Naive thymus-derived CD8-positive, alpha-beta T cell (primary cell): Measurements from ENCODE around the gene GPR82. TPM values are rescaled to one million over a fixed set of nuclear protein-coding genes. Genes with fewer than 3 reads are reported as not detected.
A peak's percentile ranks its signal among the peaks of the same experiment; 100 is the strongest.
"Not testable (repeated sequence)": the region's sequence is repeated elsewhere in the genome, so short reads cannot be mapped to it uniquely, and the experiment has no call there.

Source experiments
- ATAC-seq, 2 donors: fragments of 150-1000 bp; cut with Tn5 transposase in 1 of 2; sonication (Bioruptor Pico), chemical (Tn5 transposase) in 1 of 2; 1 replicate in 1 of 2; 2 replicates in 1 of 2; pipeline ENCODE4 v1.10.0; 2021; ENCODE audit warnings: mild to moderate bottlenecking in 2 of 2, moderate library complexity in 2 of 2
- POLR2A ChIA-PET: fragments of 350-600 bp; sonication (Branson Sonifier 250); formaldehyde crosslinking; loops from one replicate; lab custom pipeline; 2021; ENCODE audit warnings: antibody characterized with exemption; lab: Charles Lee
- DNase-seq, 10 donors: peaks; one replicate each; pipeline versions ENCODE4 v3.0.0 to v3.0.0-alpha.2; 2020 to 2022
- H3K27ac Mint-ChIP-seq, 10 donors: one replicate each; pipeline ENCODE4 v1.8.0; 2020 to 2022; ENCODE audit warnings: mild to moderate bottlenecking in 10 of 10, mixed read lengths in 10 of 10, moderate library complexity in 4 of 10, inconsistent platforms in 1 of 10
- H3K27me3 Mint-ChIP-seq, 5 donors: one replicate each; pipeline ENCODE4 v1.8.0; 2021 to 2022; ENCODE audit warnings: mixed read lengths in 5 of 5
- H3K36me3 Mint-ChIP-seq, 3 donors: one replicate each; pipeline ENCODE4 v1.8.0; 2020 to 2022; ENCODE audit warnings: mixed read lengths in 3 of 3, mild to moderate bottlenecking in 2 of 3, inconsistent platforms in 1 of 3
- H3K4me1 Mint-ChIP-seq, 4 donors: one replicate each; pipeline ENCODE4 v1.8.0; 2021 to 2022; ENCODE audit warnings: mixed read lengths in 4 of 4
- H3K4me3 Mint-ChIP-seq, 10 donors: one replicate each; pipeline ENCODE4 v1.8.0; 2020 to 2022; ENCODE audit warnings: mild to moderate bottlenecking in 10 of 10, mixed read lengths in 10 of 10, moderate library complexity in 6 of 10, inconsistent platforms in 1 of 10
- H3K9me3 Mint-ChIP-seq, 9 donors: one replicate each; pipeline ENCODE4 v1.8.0; 2020 to 2022; ENCODE audit warnings: mixed read lengths in 9 of 9, mild to moderate bottlenecking in 3 of 9, inconsistent platforms in 1 of 9, moderate library complexity in 1 of 9
- polyA plus RNA-seq, 3 donors: library from polyadenylated mRNA; unstranded; fragments of 300-500 nt; fragmentation: Illumina TruSeq; gene quantifications; one replicate each; pipeline ENCODE4 v1.2.3, GENCODE V29; 2021
- total RNA-seq, 8 experiments: library from RNA in 2 of 8; stranded (reverse) in 2 of 8; gene quantifications; one replicate each; pipeline ENCODE4 v1.2.3 and lab custom pipeline; 2021 to 2026

Gene GPR82
- total RNA-seq: not detected
- polyA plus RNA-seq: under 1 TPM; 0.08 to 0.19 (median 0.10) TPM
- total RNA-seq (lab: John Stamatoyannopoulos, UW): 0 reads per million in 6 experiments

GRCh38 chrX:41723826-41724225 is at the start of gene GPR82:
TSS of gene GPR82 (plus strand) at chrX:41724181. CDS start at chrX:41727027, 2,846 bp downstream.
- Mint-ChIP-seq H3K27ac (peak within 1 kb of the TSS in 5 of 10 donors; percentile 35 to 70 (median 51)), H3K9me3 (peaks cover 0 to 13% (median 0%) of the 10 kb centered on the region in 9 donors), H3K4me3 (peak within 1 kb of the TSS in 2 of 10 donors; percentile 10 to 32), H3K36me3 (peaks cover 0 to 16% (median 7%) of the 10 kb centered on the region in 3 donors), H3K27me3 (no peaks in the 10 kb centered on the region), H3K4me1 (peaks cover 9 to 58% (median 43%) of the 10 kb centered on the region in 4 donors)
- DNase-seq (no peak), ATAC-seq (no peak)
- POLR2A ChIA-PET: no interaction called here

- H3K9me3 Mint-ChIP-seq, ATAC-seq, DNase-seq, H3K4me3 Mint-ChIP-seq, POLR2A ChIA-PET, H3K27me3 Mint-ChIP-seq: not testable (repeated sequence)
- peaks cover 11 to 27% (median 17%) of the 10 kb centered on the region in 4 donors for H3K4me1 Mint-ChIP-seq
- H3K27ac Mint-ChIP-seq: peak overlapping the region in 1 of 10 donors; percentile 1
- H3K36me3 Mint-ChIP-seq: peaks cover 0 to 45% (median 0%) of the 10 kb centered on the region in 3 donors
Observed at GRCh38 chrX:41676361-41676760, 47.6 kb upstream of the GPR82 start.

- peaks cover 11 to 25% (median 16%) of the 10 kb centered on the region in 4 donors for H3K4me1 Mint-ChIP-seq
- peaks cover 0 to 38% (median 0%) of the 10 kb centered on the region in 3 donors for H3K36me3 Mint-ChIP-seq
- H3K4me3 Mint-ChIP-seq: no peak overlapping the region
- H3K27me3 Mint-ChIP-seq: no peaks in the 10 kb centered on the region
- DNase-seq: no peak
- POLR2A ChIA-PET: no interaction called here
- no peak for ATAC-seq
- no peaks in the 10 kb centered on the region for H3K9me3 Mint-ChIP-seq
- no peak overlapping the region for H3K27ac Mint-ChIP-seq
Observed at GRCh38 chrX:41677183-41678060, 46.6 kb upstream of the GPR82 start.

- peaks cover 0 to 2% (median 0%) of the 10 kb centered on the region in 9 donors for H3K9me3 Mint-ChIP-seq
- ATAC-seq (no peak), DNase-seq (no peak)
- POLR2A ChIA-PET: no interaction called here
- no peak overlapping the region for H3K4me3 Mint-ChIP-seq
- H3K27ac Mint-ChIP-seq: no peak overlapping the region
- no peaks in the 10 kb centered on the region for H3K27me3 Mint-ChIP-seq
- H3K36me3 Mint-ChIP-seq: peaks cover 0 to 11% (median 0%) of the 10 kb centered on the region in 3 donors
- H3K4me1 Mint-ChIP-seq: peaks cover 7 to 25% (median 11%) of the 10 kb centered on the region in 4 donors
Observed at GRCh38 chrX:41684138-41684537, 39.8 kb upstream of the GPR82 start.

GRCh38 chrX:41684940-41685339 is 39.0 kb upstream of the GPR82 start:
- peaks cover 6 to 27% (median 12%) of the 10 kb centered on the region in 4 donors for H3K4me1 Mint-ChIP-seq

GRCh38 chrX:41686788-41687187 is 37.2 kb upstream of the GPR82 start:
- Mint-ChIP-seq H3K4me3 (no peak overlapping the region), H3K9me3 (peaks cover 0 to 2% (median 0%) of the 10 kb centered on the region in 9 donors), H3K27ac (no peak overlapping the region), H3K4me1 (peaks cover 6 to 35% (median 16%) of the 10 kb centered on the region in 4 donors), H3K36me3 (peaks cover 0 to 8% (median 0%) of the 10 kb centered on the region in 3 donors), H3K27me3 (no peaks in the 10 kb centered on the region)
- POLR2A ChIA-PET: no interaction called here
- DNase-seq (no peak), ATAC-seq (no peak)

More at GRCh38 chrX:41684940-41685339, 39.0 kb upstream of the GPR82 start:
- H3K36me3 Mint-ChIP-seq: peaks cover 0 to 10% (median 0%) of the 10 kb centered on the region in 3 donors
- POLR2A ChIA-PET: no interaction called here
- peaks cover 0 to 2% (median 0%) of the 10 kb centered on the region in 9 donors for H3K9me3 Mint-ChIP-seq
- ATAC-seq: no peak
- H3K27ac Mint-ChIP-seq: no peak overlapping the region
- H3K27me3 Mint-ChIP-seq: no peaks in the 10 kb centered on the region
- no peak overlapping the region for H3K4me3 Mint-ChIP-seq
- DNase-seq: no peak

GRCh38 chrX:41688156-41688555 is 35.8 kb upstream of the GPR82 start:
- H3K36me3 Mint-ChIP-seq: peaks cover 0 to 6% (median 0%) of the 10 kb centered on the region in 3 donors
- no peak for DNase-seq
- H3K27ac Mint-ChIP-seq: no peak overlapping the region
- H3K9me3 Mint-ChIP-seq: peaks cover 0 to 2% (median 0%) of the 10 kb centered on the region in 9 donors
- no peaks in the 10 kb centered on the region for H3K27me3 Mint-ChIP-seq
- H3K4me3 Mint-ChIP-seq: peak overlapping the region in 1 of 10 donors; percentile 55
- peaks cover 10 to 49% (median 24%) of the 10 kb centered on the region in 4 donors for H3K4me1 Mint-ChIP-seq
- POLR2A ChIA-PET: no interaction called here
- ATAC-seq: no peak

- Mint-ChIP-seq H3K4me1 (peaks cover 12 to 54% (median 30%) of the 10 kb centered on the region in 4 donors), H3K9me3 (peaks cover 0 to 2% (median 0%) of the 10 kb centered on the region in 9 donors), H3K36me3 (peaks cover 0 to 6% (median 0%) of the 10 kb centered on the region in 3 donors), H3K4me3 (peak within 1 kb of the TSS in 8 of 10 donors; percentile 5 to 55 (median 28)), H3K27ac (peak within 1 kb of the TSS in 5 of 10 donors; percentile 4 to 80 (median 37)), H3K27me3 (no peaks in the 10 kb centered on the region)
- POLR2A ChIA-PET: no interaction called here
- peak; percentile 64 to 82 for ATAC-seq
- DNase-seq: peak in 7 of 10 donors; percentile 4 to 37 (median 19)
Observed at GRCh38 chrX:41688835-41689234, 35.1 kb upstream of the GPR82 start, which contains the start of gene GPR34. TSS of gene GPR34 (plus strand) at chrX:41688973. CDS start at chrX:41695634, 6,661 bp downstream.

GRCh38 chrX:41689711-41690110 is 34.3 kb upstream of the GPR82 start:
- Mint-ChIP-seq H3K27me3 (no peaks in the 10 kb centered on the region), H3K36me3 (peaks cover 0 to 8% (median 0%) of the 10 kb centered on the region in 3 donors), H3K4me3 (no peak overlapping the region), H3K27ac (peak overlapping the region in 2 of 10 donors; percentile 37 to 71), H3K4me1 (peaks cover 15 to 60% (median 38%) of the 10 kb centered on the region in 4 donors), H3K9me3 (peaks cover 0 to 2% (median 0%) of the 10 kb centered on the region in 9 donors)
- POLR2A ChIA-PET: interaction anchor here (0.7 kb wide), 1 partner anchor 217 kb away, joined by 3 read pairs; no protein-coding TSS in a partner anchor
- no peak for ATAC-seq
- no peak for DNase-seq

GRCh38 chrX:41692162-41692749 is 31.7 kb upstream of the GPR82 start:
- DNase-seq: no peak
- H3K9me3 Mint-ChIP-seq: peaks cover 0 to 6% (median 0%) of the 10 kb centered on the region in 9 donors
- H3K27me3 Mint-ChIP-seq: no peaks in the 10 kb centered on the region
- H3K4me3 Mint-ChIP-seq: peak overlapping the region in 2 of 10 donors; percentile 5 to 29
- peaks cover 4 to 10% (median 5%) of the 10 kb centered on the region in 3 donors for H3K36me3 Mint-ChIP-seq
- ATAC-seq: no peak
- POLR2A ChIA-PET: no interaction called here
- peak overlapping the region in 5 of 10 donors; percentile 15 to 74 (median 42) for H3K27ac Mint-ChIP-seq
- H3K4me1 Mint-ChIP-seq: peaks cover 16 to 60% (median 42%) of the 10 kb centered on the region in 4 donors

GRCh38 chrX:41693024-41693423 is 31.0 kb upstream of the GPR82 start:
- Mint-ChIP-seq H3K27ac (peak overlapping the region in 4 of 10 donors; percentile 14 to 64 (median 46)), H3K4me3 (peak overlapping the region in 1 of 10 donors; percentile 34), H3K9me3 (peaks cover 0 to 6% (median 0%) of the 10 kb centered on the region in 9 donors), H3K27me3 (no peaks in the 10 kb centered on the region), H3K36me3 (peaks cover 4 to 10% (median 5%) of the 10 kb centered on the region in 3 donors), H3K4me1 (peaks cover 15 to 58% (median 41%) of the 10 kb centered on the region in 4 donors)
- POLR2A ChIA-PET: no interaction called here
- no peak for ATAC-seq
- no peak for DNase-seq

- POLR2A ChIA-PET: no interaction called here
- H3K9me3 Mint-ChIP-seq: peaks cover 0 to 6% (median 0%) of the 10 kb centered on the region in 9 donors
Observed at GRCh38 chrX:41695426-41695825, 28.6 kb upstream of the GPR82 start.

More at GRCh38 chrX:41695426-41695825, 28.6 kb upstream of the GPR82 start:
- peak in 1 of 2 donors; percentile 40 for ATAC-seq
- Mint-ChIP-seq H3K36me3 (peaks cover 4 to 13% (median 5%) of the 10 kb centered on the region in 3 donors), H3K27me3 (no peaks in the 10 kb centered on the region), H3K27ac (peak overlapping the region in 1 of 10 donors; percentile 2), H3K4me1 (peaks cover 11 to 51% (median 36%) of the 10 kb centered on the region in 4 donors), H3K4me3 (no peak overlapping the region)
- no peak for DNase-seq
